Activated CD8-positive, alpha-beta memory T cell treated with anti-CD3 and anti-CD28 coated beads for 36 hours (primary cell): ENCODE measurements around the gene SETD2. TPM values are rescaled to one million over a fixed set of nuclear protein-coding genes. Genes with fewer than 3 reads are reported as not detected.
"Not testable (repeated sequence)": the region's sequence is repeated elsewhere in the genome, so short reads cannot be mapped to it uniquely, and the experiment has no call there.

ENCODE experiments used
- CTCF ChIA-PET: fragments of 350-600 bp; sonication (Branson Sonifier 250); formaldehyde crosslinking; loops from one replicate; lab custom pipeline; 2021; ENCODE audit warnings: antibody characterized with exemption; lab: Charles Lee
- POLR2A ChIA-PET: fragments of 350-600 bp; sonication (Branson Sonifier 250); formaldehyde crosslinking; loops from one replicate; lab custom pipeline; 2021; ENCODE audit warnings: antibody characterized with exemption; lab: Charles Lee
- total RNA-seq, 2 experiments: library from RNA; stranded (reverse); gene quantifications; one replicate each; pipeline ENCODE4 v1.2.3, GENCODE V29; 2021

SETD2 gene
- total RNA-seq, 2 experiments from 2014 or later: 28.6 to 28.9 TPM

DNA sequence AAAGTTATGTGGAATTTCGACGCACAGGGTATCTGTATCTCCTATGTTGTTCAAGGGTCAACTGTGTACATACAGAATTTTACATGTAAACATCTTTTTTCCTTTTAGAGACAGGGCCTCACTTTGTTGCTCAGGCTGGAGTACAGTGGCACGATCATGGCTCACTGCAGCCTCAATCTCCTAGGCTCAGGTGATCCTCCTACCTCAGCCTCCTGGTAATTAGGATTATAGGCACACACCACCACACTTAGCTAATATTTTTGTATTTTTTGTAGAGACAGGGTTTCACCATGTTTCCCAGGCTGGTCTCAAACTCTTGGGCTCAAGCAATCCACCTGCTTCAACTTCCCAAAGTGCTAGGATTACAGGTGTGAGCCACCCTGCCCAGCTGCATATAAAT, 97.7 kb downstream of the SETD2 start:
- POLR2A ChIA-PET: not testable (repeated sequence)
- CTCF ChIA-PET: interaction anchor here (0.8 kb wide), 1 partner anchor 314 kb away, joined by 3 read pairs; the partner anchor contains the start of gene PTPN23

DNA sequence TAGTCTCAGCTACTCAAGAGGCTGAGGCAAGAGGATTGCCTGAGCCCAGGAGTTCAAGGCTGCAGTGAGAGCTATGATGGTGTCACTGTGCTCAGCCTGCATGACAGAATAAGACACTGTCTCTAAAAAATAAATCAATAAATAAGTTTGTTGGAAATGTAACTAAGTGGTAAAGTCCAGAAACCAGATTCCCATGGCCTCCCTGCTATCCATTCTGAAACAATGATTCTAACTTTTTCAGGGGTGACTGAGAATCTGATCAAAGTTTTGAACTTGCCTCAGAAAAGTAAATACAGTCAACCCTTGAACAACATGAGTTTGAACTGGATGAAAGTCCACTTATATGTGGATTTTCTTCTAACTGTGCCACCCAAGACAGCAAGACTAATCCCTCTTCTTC, 98.2 kb downstream of the SETD2 start:
- ChIA-PET CTCF (no interaction called here), POLR2A (no interaction called here)

DNA sequence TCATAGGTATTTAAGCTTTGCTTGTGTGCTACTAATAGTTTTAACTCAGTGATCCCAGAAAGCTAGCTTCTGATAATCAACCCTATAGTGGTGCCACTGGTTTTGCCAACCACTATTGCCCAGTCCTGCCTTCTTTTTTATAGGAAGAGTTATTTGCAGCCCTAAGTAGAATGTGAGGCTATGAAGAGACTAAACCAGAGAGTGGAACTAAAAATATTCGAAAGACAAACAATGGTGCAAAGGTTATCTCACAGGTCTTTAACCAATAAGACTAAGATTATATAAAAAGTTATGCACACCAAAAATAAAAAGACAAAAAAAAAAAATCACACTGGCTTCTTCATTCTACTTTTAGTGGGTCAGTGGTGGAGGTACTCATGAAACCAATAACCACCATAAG, 98.9 kb downstream of the SETD2 start:
- CTCF ChIA-PET: no interaction called here
- POLR2A ChIA-PET: no interaction called here

DNA sequence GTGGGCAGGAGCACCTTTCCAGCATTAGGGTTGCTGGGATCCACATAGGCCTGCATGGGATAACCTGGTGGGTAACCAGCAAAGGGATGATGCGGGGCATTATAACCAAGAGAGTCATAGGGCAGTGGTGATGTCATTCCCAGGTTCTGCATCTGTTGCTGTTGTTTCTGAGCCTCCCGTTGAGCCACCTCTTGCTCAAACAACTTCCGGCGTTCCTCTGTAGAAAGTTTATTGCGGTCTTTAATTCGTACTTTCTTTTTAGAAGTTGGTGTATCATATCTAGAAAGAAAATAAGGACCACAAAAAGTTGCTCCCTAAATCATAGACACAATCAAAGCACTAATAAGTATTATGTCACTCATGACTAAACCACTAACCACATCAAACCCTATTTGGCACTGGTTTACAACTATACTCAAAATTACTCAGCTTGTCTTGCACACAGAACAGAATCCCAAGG, 106.7 kb downstream of the SETD2 start:
- ChIA-PET CTCF (no interaction called here), POLR2A (no interaction called here)

DNA sequence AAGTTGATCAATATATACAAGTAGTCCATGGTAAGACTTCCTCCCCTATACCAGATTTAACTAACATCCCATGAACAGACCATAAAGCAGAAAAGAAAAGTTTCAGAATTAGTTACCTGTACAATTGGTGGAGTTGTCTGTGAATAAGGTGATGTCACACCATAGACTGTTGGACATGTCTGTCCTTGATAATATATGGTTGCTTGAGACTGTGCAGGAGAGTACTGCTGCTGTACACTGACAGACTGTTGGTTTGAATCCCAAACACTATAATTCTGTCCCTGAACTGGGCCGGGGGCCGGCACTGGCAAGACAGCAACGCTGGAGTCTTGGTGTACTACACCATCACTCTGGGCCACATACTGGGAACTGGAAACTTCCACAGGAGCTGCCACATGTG, 107.2 kb downstream of the SETD2 start:
- CTCF ChIA-PET: no interaction called here
- POLR2A ChIA-PET: no interaction called here

DNA sequence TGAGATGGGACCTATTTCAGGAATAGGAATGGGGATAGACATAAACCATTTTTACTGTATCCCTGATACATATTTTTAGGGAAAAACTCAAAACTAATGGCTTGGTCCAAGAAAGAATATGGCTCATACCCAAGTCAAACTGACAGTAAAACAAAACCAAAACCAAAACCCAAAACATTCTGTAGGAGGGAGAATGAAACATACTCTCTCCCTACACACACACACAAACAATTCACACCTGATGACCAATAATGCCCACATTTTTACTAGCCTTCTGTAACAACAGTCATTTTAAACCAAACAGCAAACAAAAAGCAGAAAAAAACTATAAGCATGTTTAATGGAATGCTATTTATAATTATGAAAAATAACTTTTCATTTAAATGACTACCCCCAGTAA, 109.5 kb downstream of the SETD2 start:
- ChIA-PET POLR2A (interaction anchor here (0.6 kb wide), 1 partner anchor 14 kb away, joined by 6 read pairs; no protein-coding TSS in a partner anchor), CTCF (no interaction called here)

DNA sequence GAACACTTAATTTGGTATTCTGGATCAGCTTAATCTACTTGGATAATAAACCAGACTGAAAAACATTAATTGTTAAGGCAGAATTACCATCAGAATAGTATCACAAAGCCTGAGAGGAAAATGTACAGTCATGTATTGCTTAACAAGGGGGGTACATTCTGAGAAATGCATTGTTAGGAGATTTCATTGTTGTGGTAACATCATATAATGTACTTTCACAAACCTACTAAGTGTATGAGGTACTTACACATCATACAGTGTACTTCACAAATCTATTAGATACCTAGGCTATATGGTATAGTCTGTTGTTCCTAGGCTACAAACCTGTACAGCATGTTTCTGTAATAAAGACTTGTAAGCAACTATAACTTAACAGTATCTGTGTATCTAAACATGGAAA, 116.2 kb downstream of the SETD2 start:
- ChIA-PET CTCF (interaction anchor here (0.6 kb wide), 2 partner anchors 72 to 126 kb away, joined by 4 to 5 read pairs; no protein-coding TSS in a partner anchor), POLR2A (no interaction called here)

DNA sequence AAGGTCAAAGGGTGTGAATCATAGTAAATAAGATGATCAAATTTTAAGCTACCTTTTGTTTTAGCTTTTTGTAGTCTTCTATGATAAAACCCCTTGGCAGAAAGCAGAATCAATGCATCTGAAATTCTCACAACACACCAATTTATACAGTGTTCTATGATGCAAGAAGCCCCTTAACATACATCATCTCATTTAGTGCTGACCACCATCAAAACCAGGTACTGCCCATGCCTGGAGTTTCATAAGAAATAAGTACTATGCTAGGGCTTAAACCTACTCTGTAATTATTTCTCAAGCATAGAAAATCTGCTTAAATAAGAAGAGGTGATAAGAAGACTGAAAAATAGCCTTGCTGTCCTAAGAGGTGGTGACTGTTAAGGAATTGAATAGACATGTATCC, 116.8 kb downstream of the SETD2 start:
- ChIA-PET POLR2A (no interaction called here), CTCF (interaction anchor here (0.6 kb wide), 3 partner anchors 55 to 127 kb away, joined by 3 to 5 read pairs (median 4); no protein-coding TSS in a partner anchor)

DNA sequence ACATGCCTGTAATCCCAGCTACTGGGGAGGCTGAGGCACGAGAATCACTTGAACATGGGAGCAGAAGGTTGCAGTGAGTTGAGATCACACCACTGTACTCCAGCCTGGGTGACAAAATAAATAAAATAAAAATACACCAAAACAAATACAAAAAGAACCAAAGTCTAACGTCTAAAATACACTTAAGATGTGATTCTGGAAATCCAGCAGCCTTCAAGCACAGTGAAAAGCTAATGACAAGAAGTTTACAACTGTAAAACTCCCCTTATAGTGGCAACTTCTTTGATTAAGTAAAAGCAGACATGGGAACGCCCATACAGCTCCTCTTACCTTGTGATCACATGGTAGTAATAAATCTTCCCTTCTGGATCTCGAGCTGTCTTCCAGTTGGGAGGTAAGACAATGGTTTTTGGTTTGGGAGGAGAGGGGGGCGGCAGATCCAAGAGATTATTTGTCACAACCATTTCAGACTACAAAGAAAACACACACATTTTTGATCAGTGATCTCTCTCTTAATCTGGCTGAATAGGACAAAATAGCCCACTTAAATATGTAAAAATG, 121.6 kb downstream of the SETD2 start:
- POLR2A ChIA-PET: no interaction called here
- CTCF ChIA-PET: no interaction called here

DNA sequence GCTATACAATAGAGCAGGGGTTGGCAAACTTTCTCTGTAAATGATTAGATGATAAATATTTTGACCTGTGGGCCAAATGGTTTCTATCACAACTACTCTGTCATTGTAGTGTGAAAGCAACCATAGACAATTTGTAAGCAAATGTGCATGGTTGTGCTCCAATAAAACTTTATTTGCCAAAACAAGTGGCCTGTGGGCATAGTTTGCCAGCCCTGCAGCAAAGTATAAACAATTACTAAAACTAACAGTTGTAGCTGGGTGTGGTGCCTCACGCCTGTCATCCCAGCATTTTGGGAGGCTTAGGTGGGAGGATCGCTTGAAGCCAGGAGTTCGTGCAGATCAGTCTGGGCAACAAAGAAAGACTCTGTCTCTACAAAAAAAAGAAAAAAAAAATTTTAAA, 122.8 kb downstream of the SETD2 start:
- CTCF ChIA-PET: interaction anchor here (1.0 to 1.1 kb wide), 3 partner anchors 8 to 285 kb away, joined by 3 read pairs; no protein-coding TSS in a partner anchor
- POLR2A ChIA-PET: no interaction called here

DNA sequence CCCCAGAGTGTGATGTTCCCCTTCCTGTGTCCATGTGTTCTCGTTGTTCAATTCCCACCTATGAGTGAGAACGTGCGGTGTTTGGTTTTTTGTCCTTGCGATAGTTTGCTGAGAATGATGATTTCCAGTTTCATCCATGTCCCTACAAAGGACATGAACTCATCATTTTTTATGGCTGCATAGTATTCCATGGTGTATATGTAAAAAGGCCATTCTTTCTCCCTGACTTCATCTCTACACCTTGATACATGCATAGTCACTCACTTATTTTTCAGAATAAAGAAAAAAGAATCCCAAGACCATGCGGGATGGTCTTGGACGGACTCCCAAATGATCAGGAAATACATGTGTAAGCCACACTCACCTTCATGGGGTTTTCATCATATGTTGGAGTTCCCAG, 126.6 kb downstream of the SETD2 start:
- CTCF ChIA-PET, POLR2A ChIA-PET: not testable (repeated sequence)

DNA sequence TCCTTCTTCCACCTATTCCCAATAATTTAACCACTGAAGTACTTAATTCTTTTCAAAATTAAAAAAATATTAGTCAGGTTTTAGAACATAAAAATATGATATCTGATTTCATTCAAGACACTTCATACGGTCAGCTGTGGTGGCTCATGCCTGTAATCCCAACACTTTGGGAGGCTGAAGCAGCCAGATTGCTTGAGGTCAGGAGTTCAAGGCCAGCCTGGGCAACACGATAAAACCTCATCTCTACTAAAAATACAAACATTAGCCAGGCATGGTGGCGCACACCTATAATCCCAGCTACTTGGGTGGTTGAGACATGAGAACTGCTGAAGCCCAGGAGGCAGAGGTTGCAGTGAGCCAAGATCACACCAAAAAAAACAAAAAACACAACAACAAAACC, 127.8 kb downstream of the SETD2 start:
- CTCF ChIA-PET: interaction anchor here (1.2 kb wide), 1 partner anchor 17 kb away, joined by 3 read pairs; no protein-coding TSS in a partner anchor
- POLR2A ChIA-PET: no interaction called here

DNA sequence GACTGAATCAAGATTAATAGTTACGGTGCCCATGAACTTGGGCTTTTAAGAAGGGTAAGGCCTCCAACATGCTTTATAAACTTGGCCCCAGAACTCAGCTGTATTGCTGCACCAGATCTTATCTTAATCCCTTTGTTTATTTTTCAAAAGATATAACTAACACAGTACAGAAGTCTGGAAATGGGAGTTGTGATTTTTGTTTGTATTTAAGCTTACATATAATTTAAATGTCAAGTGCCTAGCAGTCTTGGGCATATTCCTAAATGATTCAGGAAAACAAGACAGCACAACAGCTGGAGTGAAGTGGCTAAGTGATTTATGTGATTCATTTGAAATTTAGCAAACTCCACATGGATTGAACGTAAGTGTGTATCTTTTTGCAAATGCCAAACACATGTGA, 128.3 kb downstream of the SETD2 start:
- ChIA-PET POLR2A (no interaction called here), CTCF (interaction anchor here (1.2 kb wide), 1 partner anchor 16 kb away, joined by 3 read pairs; no protein-coding TSS in a partner anchor)

DNA sequence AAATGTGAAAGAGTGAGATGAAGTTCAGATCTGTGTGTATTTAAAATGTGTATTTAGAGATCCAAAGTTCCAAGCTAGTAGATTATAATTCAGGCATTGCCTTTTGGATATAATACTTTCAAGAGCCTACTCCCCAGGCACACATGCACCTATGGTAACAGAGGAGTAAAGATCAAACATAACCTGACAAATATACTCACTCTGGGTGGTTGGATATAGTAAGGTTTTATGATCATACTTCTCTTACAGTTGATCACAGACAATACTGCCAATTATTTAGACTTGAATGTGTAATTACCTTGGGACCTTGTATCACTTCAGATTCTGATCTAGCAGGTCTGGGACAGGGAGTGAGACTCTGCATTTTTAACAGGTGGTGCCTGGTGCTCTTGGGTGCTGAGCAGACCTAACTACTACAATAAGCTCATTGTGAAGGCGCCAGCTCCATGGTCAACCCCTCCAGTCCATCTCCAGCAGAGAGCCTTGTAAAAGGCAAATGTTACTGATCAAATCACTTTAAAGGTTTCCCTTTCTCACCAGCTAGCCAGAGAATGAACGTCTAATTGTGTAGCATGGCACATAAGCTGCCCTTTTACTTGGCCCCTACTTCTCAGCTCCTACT, 128.9 kb downstream of the SETD2 start:
- POLR2A ChIA-PET: no interaction called here

DNA sequence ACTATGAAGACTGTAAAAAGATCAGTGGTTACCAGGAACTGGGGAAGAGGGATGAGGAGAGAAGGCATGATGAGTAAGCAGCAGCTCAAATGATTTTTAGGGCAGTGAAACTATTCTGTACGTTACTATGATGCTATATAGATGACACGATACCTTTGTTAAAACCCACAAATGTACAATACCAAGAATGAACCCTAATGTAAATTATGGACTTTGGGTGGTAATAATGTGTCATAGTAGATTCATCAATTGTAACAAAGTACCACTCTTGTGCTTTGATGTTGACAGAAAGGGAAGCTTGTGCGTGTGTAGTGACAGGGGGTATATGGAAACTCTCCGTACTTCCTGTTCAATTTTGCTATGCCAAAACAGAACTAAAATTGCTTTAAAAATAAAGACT, 132.9 kb downstream of the SETD2 start:
- POLR2A ChIA-PET: not testable (repeated sequence)
- CTCF ChIA-PET: interaction anchor here (1.4 kb wide), 1 partner anchor 10 kb away, joined by 4 read pairs; no protein-coding TSS in a partner anchor

More for the DNA sequence above, 128.9 kb downstream of the SETD2 start:
- CTCF ChIA-PET: no interaction called here

DNA sequence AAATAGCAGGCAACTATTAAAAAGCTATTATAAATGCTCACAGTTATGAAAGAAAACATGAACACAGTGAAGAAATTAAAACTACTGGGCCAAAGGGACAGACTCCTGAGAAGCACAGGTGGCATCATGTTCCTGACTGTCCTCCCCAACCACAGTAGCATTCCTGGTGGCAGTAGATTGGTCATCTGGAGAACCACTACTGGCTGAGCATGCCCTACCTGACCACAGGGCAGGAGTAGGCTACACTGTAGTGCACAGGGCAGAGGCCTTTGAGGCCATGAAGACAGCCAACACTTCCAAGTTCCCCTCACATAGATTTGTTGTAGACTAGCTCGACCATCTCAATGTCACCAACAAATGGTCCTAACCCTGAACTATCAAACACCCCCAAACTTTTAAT, 135.2 kb downstream of the SETD2 start:
- ChIA-PET POLR2A (interaction anchor here (0.6 kb wide), 2 partner anchors 12 to 36 kb away, joined by 3 to 5 read pairs; no protein-coding TSS in a partner anchor), CTCF (no interaction called here)

DNA sequence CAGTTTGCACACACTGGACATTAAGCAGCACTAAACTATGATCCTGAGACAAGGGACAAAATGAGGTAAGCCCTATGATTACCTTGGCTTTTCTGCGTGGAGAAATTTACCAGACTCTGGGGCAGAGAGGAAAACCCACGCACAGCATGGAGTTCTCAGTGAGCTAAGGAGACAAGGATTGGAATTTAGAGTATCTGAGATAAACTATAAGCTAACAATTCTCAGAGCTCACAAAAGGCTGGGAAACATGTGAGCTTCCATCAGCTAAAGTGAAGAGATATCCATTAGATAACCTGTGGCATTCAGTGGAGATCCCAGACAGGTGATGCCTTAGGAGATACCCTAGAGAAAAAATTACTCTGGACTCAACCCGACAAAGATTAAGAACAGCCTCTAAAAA, 135.8 kb downstream of the SETD2 start:
- ChIA-PET POLR2A (no interaction called here), CTCF (no interaction called here)

DNA sequence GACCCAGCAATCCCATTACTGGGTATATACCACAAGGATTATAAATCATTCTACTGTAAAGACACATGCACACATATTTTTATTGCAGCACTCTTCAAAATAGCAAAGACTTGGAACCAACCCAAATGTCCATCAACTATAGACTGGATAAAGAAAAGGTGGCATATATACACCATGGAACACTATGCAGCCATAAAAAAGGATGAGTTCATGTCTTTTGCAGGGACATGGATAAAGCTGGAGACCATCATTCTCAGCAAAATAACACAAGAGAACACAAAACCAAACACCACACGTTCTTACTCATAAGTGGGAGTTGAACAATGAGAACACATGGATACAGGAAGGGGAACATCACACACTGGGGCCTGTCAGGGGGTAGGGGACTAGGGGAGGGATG, 137.5 kb downstream of the SETD2 start:
- CTCF ChIA-PET: not testable (repeated sequence)
- POLR2A ChIA-PET: interaction anchor here (0.7 kb wide), 1 partner anchor 149 kb away, joined by 5 read pairs; no protein-coding TSS in a partner anchor

DNA sequence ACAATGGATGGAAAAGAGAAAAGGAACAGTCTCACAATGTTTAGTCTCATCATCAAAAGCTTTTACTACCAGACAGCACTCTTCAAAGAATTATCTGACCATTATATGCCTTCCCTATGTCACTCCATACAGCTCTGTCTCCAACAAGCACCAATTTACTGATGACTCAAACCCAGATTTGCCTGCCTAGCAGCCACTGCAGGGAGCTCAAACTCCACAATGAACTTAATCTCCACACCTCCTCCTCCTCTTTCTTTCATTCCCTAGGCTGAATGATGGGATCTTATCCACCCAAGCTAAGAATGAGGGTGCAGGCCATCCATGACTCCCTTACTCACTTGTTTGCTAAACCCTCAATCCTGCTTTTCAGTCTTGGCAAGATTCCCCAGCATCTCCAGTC, 139.0 kb downstream of the SETD2 start:
- POLR2A ChIA-PET: no interaction called here
- CTCF ChIA-PET: interaction anchor here (0.5 kb wide), 1 partner anchor 75 kb away, joined by 3 read pairs; no protein-coding TSS in a partner anchor

DNA sequence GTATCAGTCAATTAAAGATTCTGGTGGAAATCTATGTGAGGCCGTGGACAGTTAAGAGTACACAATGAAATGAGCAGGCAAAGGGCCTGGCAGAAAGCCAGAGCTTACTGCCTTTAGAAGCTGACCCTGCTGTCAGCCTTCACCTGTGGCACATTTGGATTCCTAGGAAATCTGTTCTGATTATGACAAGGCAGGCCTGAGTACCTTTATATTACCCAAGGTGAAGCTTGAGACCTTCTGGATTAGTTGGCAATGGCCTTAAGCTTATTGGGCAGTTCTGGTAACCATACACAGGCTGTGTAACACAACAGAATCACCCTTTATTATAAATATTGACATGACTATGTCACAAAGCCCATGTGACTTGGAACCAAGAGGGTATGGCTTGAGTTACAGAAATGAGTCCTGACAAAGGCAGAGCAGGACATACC, 141.3 kb downstream of the SETD2 start:
- ChIA-PET CTCF (interaction anchor here (0.6 to 0.7 kb wide), 2 partner anchors 47 to 119 kb away, joined by 3 read pairs; no protein-coding TSS in a partner anchor), POLR2A (no interaction called here)
